Epithelial cell of esophagus (primary cell): ENCODE data around the gene AP1M2.

Experiments used
- DNase-seq: peaks from one replicate; pipeline ENCODE4 v3.0.0; 2010; ENCODE audit warnings: low read depth
- H3K4me3 ChIP-seq: 2 replicates; pipeline ENCODE4 v1.5.1; 2011; ENCODE audit warnings: mild to moderate bottlenecking, low read length, control low read depth
- TF ChIP-seq, protein P1 (sequence below): IDR thresholded peaks from 2 replicates; pipeline ENCODE4 v1.5.1; 2011; ENCODE audit warnings: low read depth, mild to moderate bottlenecking, low read length, control low read depth, inconsistent platforms; ENCODE audit not compliant: insufficient read depth; ENCODE audit errors: missing control alignments

AP1M2 gene

DNA sequence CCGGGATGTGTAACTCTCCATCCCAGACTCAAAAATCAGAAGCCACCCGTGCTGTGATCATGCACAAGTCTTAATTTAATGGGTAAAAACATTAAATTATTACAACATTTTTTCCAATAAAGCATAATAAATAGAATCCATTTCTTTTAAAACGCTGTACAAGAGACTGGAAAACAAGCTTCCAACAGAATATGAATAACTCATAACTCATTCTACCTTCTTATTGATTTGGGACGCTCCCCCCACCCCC is 20.8 kb downstream of the AP1M2 start:
- no peak for DNase-seq
- peak overlapping the region; percentile 83 for H3K4me3 ChIP-seq

DNA sequence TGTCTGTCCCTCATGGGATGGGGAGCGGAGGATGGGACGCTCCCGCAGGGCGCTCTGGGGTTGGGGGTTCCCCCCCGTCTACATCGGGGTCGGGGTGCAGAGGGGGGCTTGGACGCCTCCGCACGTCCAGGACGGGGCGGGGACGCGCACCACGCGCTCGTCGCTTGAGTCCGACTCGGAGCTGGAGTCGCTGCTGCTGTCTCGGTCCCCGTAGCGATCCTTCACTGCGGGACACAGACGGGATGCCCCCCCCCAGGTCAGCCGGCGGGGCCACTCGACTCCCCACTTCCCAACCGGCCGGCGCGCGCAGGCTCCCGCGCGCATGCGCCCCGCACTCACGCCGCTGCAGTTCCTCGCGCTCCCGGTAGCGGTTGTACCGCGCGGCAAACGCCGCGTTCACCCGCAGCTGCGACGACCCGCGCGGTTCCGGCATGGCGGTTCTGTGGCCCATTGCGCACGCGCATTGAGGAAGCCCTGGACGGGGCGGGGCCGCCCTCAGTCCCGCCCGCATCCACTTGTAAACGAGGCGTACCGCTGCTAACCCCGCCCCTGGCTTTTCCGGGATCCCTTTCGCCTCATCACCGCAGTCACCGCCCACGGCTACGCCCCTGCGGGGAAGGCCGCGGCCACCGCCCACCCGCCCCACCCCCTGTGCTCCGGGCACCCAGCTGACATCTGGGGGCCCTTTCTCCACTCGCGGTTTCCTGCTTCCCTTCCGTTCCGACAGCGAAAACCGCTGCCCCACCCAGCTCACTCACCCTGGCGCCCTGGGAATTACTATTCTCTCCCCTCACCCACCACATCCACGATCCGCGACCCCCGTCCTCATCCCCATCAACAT is 21.3 kb downstream of the AP1M2 start, which contains the start of gene KRI1:
KRI1 (minus strand) TSS at position 444 of the 841 bp plus-strand sequence; CDS start at position 433, 11 bp downstream.
- TF ChIP-seq, protein P1, sequence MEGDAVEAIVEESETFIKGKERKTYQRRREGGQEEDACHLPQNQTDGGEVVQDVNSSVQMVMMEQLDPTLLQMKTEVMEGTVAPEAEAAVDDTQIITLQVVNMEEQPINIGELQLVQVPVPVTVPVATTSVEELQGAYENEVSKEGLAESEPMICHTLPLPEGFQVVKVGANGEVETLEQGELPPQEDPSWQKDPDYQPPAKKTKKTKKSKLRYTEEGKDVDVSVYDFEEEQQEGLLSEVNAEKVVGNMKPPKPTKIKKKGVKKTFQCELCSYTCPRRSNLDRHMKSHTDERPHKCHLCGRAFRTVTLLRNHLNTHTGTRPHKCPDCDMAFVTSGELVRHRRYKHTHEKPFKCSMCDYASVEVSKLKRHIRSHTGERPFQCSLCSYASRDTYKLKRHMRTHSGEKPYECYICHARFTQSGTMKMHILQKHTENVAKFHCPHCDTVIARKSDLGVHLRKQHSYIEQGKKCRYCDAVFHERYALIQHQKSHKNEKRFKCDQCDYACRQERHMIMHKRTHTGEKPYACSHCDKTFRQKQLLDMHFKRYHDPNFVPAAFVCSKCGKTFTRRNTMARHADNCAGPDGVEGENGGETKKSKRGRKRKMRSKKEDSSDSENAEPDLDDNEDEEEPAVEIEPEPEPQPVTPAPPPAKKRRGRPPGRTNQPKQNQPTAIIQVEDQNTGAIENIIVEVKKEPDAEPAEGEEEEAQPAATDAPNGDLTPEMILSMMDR, result no peak
- H3K4me3 ChIP-seq, result peak within 1 kb of the TSS; percentile 83
- DNase-seq, result peak; percentile 97

More for the DNA sequence above, 20.8 kb downstream of the AP1M2 start:
- TF ChIP-seq, protein P1, result no peak

DNA sequence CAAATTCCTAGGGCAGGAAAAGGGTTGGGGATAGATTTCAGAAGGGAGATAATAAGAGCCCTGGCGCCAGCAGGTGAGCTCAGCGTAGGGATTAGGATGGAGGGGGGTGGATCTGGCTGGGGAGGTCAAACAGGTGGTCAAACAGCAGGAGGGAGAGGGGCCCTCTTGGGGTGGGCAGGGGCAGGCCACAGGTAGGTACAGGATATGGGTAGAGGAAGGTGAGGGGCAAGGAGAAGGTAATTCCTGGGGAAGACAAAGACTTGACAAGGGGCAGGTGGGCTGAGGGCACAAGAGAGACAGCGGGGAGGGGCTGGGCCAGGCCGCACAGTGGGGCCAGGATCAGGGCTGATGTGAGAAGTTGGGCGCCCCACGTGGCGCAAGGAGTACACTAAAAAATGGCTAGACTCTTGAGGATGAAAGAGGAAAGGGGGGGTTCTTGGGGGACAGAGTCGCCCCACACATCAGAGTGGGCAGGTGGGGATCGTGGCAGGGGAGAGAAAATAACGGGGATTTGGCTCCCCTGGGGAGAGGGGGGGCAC is 22.0 kb downstream of the AP1M2 start:
- TF ChIP-seq, protein P1, result peak; percentile 40
- H3K4me3 ChIP-seq, result peak overlapping the region; percentile 83
- peak; percentile 41 for DNase-seq

DNA sequence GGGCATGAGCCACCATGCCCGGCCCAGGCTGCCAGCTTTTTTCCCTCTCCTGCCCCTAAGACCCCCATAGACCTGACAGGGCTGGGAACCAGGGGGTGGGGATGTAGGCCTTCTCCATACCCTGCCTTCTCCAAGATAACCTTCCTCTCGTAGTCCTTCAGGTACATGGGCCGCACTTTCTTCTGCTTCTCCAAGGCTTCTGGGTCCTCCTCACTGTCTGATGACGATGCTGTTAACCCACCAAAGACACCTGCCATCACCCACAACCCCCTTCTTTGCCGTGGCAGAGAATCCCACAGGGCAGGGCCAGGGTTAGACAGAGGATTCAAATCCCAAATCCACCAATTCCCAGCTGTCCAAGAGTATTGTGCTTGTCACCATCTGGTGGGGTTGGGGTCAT is 24.5 kb downstream of the AP1M2 start:
- no peak overlapping the region for H3K4me3 ChIP-seq
- no peak for DNase-seq
- TF ChIP-seq, protein P1, result no peak

DNA sequence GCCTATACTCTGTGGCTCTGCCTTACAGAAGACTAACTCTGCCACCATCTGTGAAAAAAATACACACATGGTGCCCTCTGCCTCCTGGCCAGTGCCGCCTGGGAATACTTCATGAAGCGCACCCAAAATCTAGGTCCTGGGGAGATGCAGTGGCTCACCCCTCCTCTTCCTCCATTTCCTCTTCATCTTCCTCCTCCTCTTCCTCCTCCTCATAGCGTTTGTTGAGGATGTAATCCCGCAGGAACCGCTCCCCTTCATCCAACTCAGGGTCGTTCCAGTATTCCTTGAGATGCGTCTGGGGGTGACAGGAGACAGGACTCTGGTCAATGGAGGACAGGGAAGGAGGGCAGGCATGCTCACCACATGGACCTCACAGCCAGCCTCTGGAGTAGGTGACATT is 27.0 kb downstream of the AP1M2 start:
- TF ChIP-seq, protein P1, result no peak
- H3K4me3 ChIP-seq, result no peak overlapping the region
- no peak for DNase-seq

DNA sequence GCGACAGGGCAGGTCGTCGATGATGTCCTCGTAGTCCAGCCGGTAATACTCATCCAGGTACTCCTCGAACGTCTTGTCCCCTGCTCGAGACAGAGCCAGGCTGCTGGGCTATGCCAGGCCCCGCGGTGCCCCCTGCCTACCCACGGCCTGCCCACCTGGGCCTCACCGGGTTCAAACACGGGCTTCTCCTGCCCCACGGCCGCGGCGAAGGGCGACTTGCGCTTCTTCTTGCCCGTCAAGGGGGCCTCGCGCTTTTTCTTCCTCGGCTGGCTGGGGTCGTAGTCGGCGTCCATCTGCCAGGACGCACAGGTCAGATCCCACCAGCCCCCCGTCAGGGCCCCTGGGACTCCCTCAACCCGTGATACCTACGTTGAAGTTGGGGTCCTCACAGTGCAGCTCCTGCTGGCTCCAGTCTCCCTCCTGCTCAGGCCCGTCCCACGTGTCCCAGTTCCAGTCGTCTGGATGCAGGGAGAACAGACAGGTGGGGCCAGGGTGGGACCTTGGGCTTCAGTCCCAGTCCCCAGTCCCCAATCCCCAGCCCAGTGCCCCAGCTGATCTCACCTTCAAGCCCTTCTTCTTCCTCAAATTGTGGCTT is 29.4 kb downstream of the AP1M2 start:
- DNase-seq, result no peak
- H3K4me3 ChIP-seq, result no peak overlapping the region
- TF ChIP-seq, protein P1, result no peak
